HEK293 (cell line): ENCODE results near the gene ADK.
A peak's percentile ranks its signal among the peaks of the same experiment; 100 is the strongest.

ENCODE experiments used
- CTCF ChIA-PET: fragments of 350-600 bp; formaldehyde crosslinking; extraction: SDS; loops from one replicate; lab custom pipeline; 2021; ENCODE audit warnings: antibody characterized with exemption; lab: Yijun Ruan, JAX
- POLR2A ChIA-PET: fragments of 300-600 bp; formaldehyde crosslinking; extraction: SDS; loops from one replicate; lab custom pipeline; 2020; ENCODE audit warnings: antibody characterized with exemption, inconsistent platforms; lab: Yijun Ruan, JAX
- H3K27ac ChIP-seq: fragments of 200-500 bp; sonication (Bioruptor generic); 2 replicates; pipeline ENCODE4 v1.5.1; 2014; ENCODE audit warnings: low read depth, low read length, control low read depth, inconsistent platforms; ENCODE audit errors: extremely low read depth
- H3K36me3 ChIP-seq, 2 experiments: fragments of 200-500 bp in 1 of 2; sonication (Bioruptor generic) in 1 of 2; 1 replicate in 1 of 2; 2 replicates in 1 of 2; pipeline ENCODE4 v1.5.1; 2014 to 2017; ENCODE audit warnings: inconsistent platforms in 2 of 2, low read length in 2 of 2; ENCODE audit not compliant: control insufficient read depth in 2 of 2, insufficient read depth in 1 of 2
- H3K4me1 ChIP-seq: fragments of 200-500 bp; sonication (Bioruptor generic); 2 replicates; pipeline ENCODE4 v1.5.1; 2014; ENCODE audit warnings: mild to moderate bottlenecking, low read length, inconsistent platforms; ENCODE audit not compliant: control insufficient read depth, insufficient read depth
- H3K4me3 ChIP-seq: 2 replicates; pipeline ENCODE4 v1.5.1; 2011; ENCODE audit warnings: low read depth, mild to moderate bottlenecking, control low read depth, low read length, moderate library complexity
- H3K9me3 ChIP-seq: fragments of 200-500 bp; sonication (Bioruptor generic); 2 replicates; pipeline ENCODE4 v1.5.1; 2014; ENCODE audit warnings: low read depth, low read length, inconsistent platforms; ENCODE audit not compliant: control insufficient read depth, insufficient read depth
- GLI2 ChIP-seq: fragments of 450-650 bp; formaldehyde crosslinking; IDR thresholded peaks from 2 replicates; pipeline ENCODE4; 2017; ENCODE audit warnings: missing biosample characterization, missing genetic modification characterization, low read depth, borderline replicate concordance
- IKZF3 ChIP-seq: fragments of 450-650 bp; IDR thresholded peaks from 2 replicates; pipeline ENCODE4 v1.5.0; 2018; ENCODE audit warnings: missing biosample characterization, mild to moderate bottlenecking, missing genetic modification characterization, moderate library complexity
- REST ChIP-seq: fragments of 450-650 bp; formaldehyde crosslinking; IDR thresholded peaks from 2 replicates; pipeline ENCODE4 v1.5.1; 2016; ENCODE audit warnings: missing biosample characterization, missing genetic modification characterization
- SETDB1 ChIP-seq: IDR thresholded peaks from one replicate; pipeline ENCODE4 v1.6.1; 2017; ENCODE audit warnings: mild to moderate bottlenecking, low read length, moderate library complexity, mixed read lengths; ENCODE audit not compliant: insufficient read length
- ZFHX2 ChIP-seq: fragments of 450-650 bp; formaldehyde crosslinking; conservative IDR thresholded peaks from 2 replicates; pipeline ENCODE4 v1.5.1; 2016; ENCODE audit warnings: missing biosample characterization, missing genetic modification characterization
- ZNF121 ChIP-seq: fragments of 450-650 bp; formaldehyde crosslinking; IDR thresholded peaks from 2 replicates; pipeline ENCODE4 v1.5.1; 2016; ENCODE audit warnings: missing biosample characterization, missing genetic modification characterization
- ZNF157 ChIP-seq: fragments of 450-650 bp; formaldehyde crosslinking; IDR thresholded peaks from 2 replicates; pipeline ENCODE4 v1.5.1; 2016; ENCODE audit warnings: missing biosample characterization, missing genetic modification characterization
- ZNF214 ChIP-seq: fragments of 450-650 bp; formaldehyde crosslinking; IDR thresholded peaks from 2 replicates; pipeline ENCODE4 v1.5.1; 2017; ENCODE audit warnings: missing biosample characterization, mild to moderate bottlenecking, missing genetic modification characterization, borderline replicate concordance
- ZNF223 ChIP-seq: fragments of 450-650 bp; formaldehyde crosslinking; IDR thresholded peaks from 2 replicates; pipeline ENCODE4 v1.5.1; 2016; ENCODE audit warnings: missing biosample characterization, missing genetic modification characterization
- ZNF274 ChIP-seq, 2 experiments: fragments of 200-500 bp in 1 of 2; fragments of 450-650 bp in 1 of 2; sonication (Bioruptor generic) in 1 of 2; formaldehyde crosslinking in 1 of 2; IDR thresholded peaks; 2 replicates each; pipeline versions ENCODE4 v1.5.1 to v1.6.1; 2014 to 2016; ENCODE audit warnings: borderline replicate concordance in 1 of 2, inconsistent platforms in 1 of 2, low read length in 1 of 2, missing biosample characterization in 1 of 2, missing genetic modification characterization in 1 of 2
- ZNF280D ChIP-seq: fragments of 450-650 bp; formaldehyde crosslinking; IDR thresholded peaks from 2 replicates; pipeline ENCODE4 v1.5.1; 2016; ENCODE audit warnings: missing biosample characterization, missing genetic modification characterization
- ZNF433 ChIP-seq: fragments of 450-650 bp; formaldehyde crosslinking; IDR thresholded peaks from 2 replicates; pipeline ENCODE4 v1.5.1; 2016; ENCODE audit warnings: missing biosample characterization, missing genetic modification characterization, low read depth
- ZNF48 ChIP-seq: fragments of 450-650 bp; formaldehyde crosslinking; IDR thresholded peaks from 2 replicates; pipeline ENCODE4 v1.5.1; 2016; ENCODE audit warnings: missing biosample characterization, missing genetic modification characterization
- ZNF555 ChIP-seq: fragments of 450-650 bp; formaldehyde crosslinking; conservative IDR thresholded peaks from 2 replicates; pipeline ENCODE4 v1.5.1; 2017; ENCODE audit warnings: missing biosample characterization, mild to moderate bottlenecking, missing genetic modification characterization, inconsistent platforms
- ZNF571 ChIP-seq: fragments of 450-650 bp; formaldehyde crosslinking; IDR thresholded peaks from 2 replicates; pipeline ENCODE4 v1.5.0; 2017; ENCODE audit warnings: missing biosample characterization, missing genetic modification characterization
- ZNF600 ChIP-seq: fragments of 450-650 bp; formaldehyde crosslinking; IDR thresholded peaks from 2 replicates; pipeline ENCODE4 v1.5.1; 2016; ENCODE audit warnings: missing biosample characterization, missing genetic modification characterization
- ZNF670 ChIP-seq: fragments of 450-650 bp; formaldehyde crosslinking; IDR thresholded peaks from 2 replicates; pipeline ENCODE4 v1.5.1; 2016; ENCODE audit warnings: missing biosample characterization, missing genetic modification characterization, low read depth
- ZNF791 ChIP-seq: fragments of 450-650 bp; formaldehyde crosslinking; IDR thresholded peaks from 2 replicates; pipeline ENCODE4 v1.5.1; 2016; ENCODE audit warnings: missing biosample characterization, missing genetic modification characterization

ADK gene

GRCh38 chr10:74510594-74510993 is 359.6 kb downstream of the ADK start:
- no peaks in the 10 kb centered on the region for H3K9me3 ChIP-seq
- no peak for TF ChIP-seq ZNF571 (tag by site-specific recombination)
- no peak for TF ChIP-seq ZNF121 (tag by site-specific recombination)
- TF ChIP-seq IKZF3 (tag by site-specific recombination), result no peak
- TF ChIP-seq ZNF223, result no peak
- TF ChIP-seq ZNF555, result no peak
- no peak for TF ChIP-seq ZNF670 (tag by site-specific recombination)
- TF ChIP-seq ZNF791 (tag by site-specific recombination), result no peak
- TF ChIP-seq ZNF48 (tag by site-specific recombination), result no peak
- no peak for TF ChIP-seq REST (tag by site-specific recombination)
- TF ChIP-seq ZNF274 (IDR thresholded peaks at IDR 0.05; ENCODE audit: low read length), result no peak
- no peak for TF ChIP-seq ZNF274 (tag by site-specific recombination; IDR thresholded peaks at IDR 0.05; ENCODE audit: borderline replicate concordance)
- no peak for TF ChIP-seq ZNF600 (tag by site-specific recombination)
- TF ChIP-seq ZNF433 (tag by site-specific recombination), result no peak
- TF ChIP-seq ZNF157, result no peak
- H3K27ac ChIP-seq, result no peak overlapping the region
- CTCF ChIA-PET, result no interaction called here
- H3K36me3 ChIP-seq, result no peaks in the 10 kb centered on the region; a peak in 1 of 3 replicates
- no peaks in the 10 kb centered on the region for H3K4me1 ChIP-seq
- POLR2A ChIA-PET, result no interaction called here
- no peak overlapping the region for H3K4me3 ChIP-seq

DNA sequence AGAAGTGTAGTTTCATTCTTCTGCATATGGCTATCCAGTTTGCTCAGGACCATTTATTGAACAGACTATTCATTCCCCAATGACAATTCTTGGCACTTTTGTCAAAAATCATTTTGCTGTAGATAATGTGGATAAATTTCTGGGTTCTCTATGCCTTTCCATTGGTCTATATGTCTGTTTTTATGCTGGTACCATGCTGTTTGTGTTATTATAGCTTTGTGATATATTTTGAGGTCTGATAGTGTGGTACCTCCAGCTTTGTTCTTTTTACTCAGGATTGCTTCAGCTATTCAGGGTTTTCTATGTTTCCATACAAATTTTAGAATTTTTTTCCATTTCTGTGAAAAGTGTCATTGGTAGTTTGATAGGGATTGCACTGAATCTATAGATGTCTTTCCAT is 360.0 kb downstream of the ADK start:
- no peaks in the 10 kb centered on the region for H3K9me3 ChIP-seq
- H3K4me1 ChIP-seq, result no peaks in the 10 kb centered on the region
- POLR2A ChIA-PET, result no interaction called here
- no peak overlapping the region for H3K4me3 ChIP-seq
- no peaks in the 10 kb centered on the region; a peak in 1 of 3 replicates for H3K36me3 ChIP-seq
- no peak overlapping the region for H3K27ac ChIP-seq
- CTCF ChIA-PET, result no interaction called here
- TF ChIP-seq ZNF280D (tag by site-specific recombination) (peak; percentile 95), ZNF214 (tag by site-specific recombination) (no peak), SETDB1 (peak; percentile 40)
- TF ChIP-seq, all 188 proteins: peak for 2

DNA sequence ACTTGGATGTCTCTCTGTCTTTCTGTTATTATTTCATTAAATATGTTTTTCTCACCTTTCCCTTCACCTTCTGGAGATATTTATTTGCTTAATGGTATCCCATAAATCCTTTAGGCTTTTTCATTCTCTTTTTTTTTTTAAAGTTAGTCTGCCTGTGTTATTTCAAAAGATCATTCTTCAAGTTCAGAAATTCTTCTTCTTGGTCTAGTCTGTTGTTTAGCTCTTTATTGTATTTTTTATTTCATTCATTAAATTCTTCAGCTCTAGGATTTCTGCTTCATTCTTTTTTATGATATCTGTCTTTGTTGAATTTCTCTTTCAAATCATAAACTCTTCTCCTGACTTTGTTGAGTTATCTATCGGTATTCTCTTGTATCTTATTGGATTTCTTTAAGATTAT is 363.3 kb downstream of the ADK start:
- Histone ChIP-seq H3K4me1 (no peaks in the 10 kb centered on the region), H3K36me3 (no peaks in the 10 kb centered on the region), H3K4me3 (no peak overlapping the region), H3K9me3 (no peaks in the 10 kb centered on the region), H3K27ac (no peak overlapping the region)
- ChIA-PET CTCF (no interaction called here), POLR2A (no interaction called here)
- no peak for TF ChIP-seq GLI2 (tag by site-specific recombination)
- TF ChIP-seq ZFHX2 (tag by site-specific recombination), result no peak
- TF ChIP-seq SETDB1, result peak; percentile 74
